Chondrocyte (in vitro differentiated cells): Measurements from ENCODE around the gene INPP5F. TPM values are rescaled to one million over a fixed set of nuclear protein-coding genes. Genes with fewer than 3 reads are reported as not detected.

Source experiments
- DNase-seq: peaks from one replicate; pipeline ENCODE4 v3.0.0; 2021; ENCODE audit warnings: mixed read lengths, low spot score
- H3K27ac Mint-ChIP-seq: one replicate; pipeline ENCODE4 v1.8.0; 2021; ENCODE audit warnings: mild to moderate bottlenecking, moderate library complexity, mixed read lengths; ENCODE audit not compliant: unreplicated experiment
- H3K27me3 Mint-ChIP-seq: 2 replicates; pipeline ENCODE4 v1.8.0; 2021; ENCODE audit warnings: low read depth, mixed read lengths
- H3K36me3 Mint-ChIP-seq: 2 replicates; pipeline ENCODE4 v1.8.0; 2021; ENCODE audit warnings: low read depth, mixed read lengths
- H3K4me1 Mint-ChIP-seq: 2 replicates; pipeline ENCODE4 v1.8.0; 2021; ENCODE audit warnings: low read depth, mild to moderate bottlenecking, mixed read lengths
- H3K4me3 Mint-ChIP-seq: one replicate; pipeline ENCODE4 v1.8.0; 2021; ENCODE audit warnings: mild to moderate bottlenecking, moderate library complexity, mixed read lengths; ENCODE audit not compliant: unreplicated experiment
- H3K9me3 Mint-ChIP-seq: 2 replicates; pipeline ENCODE4 v1.8.0; 2021; ENCODE audit warnings: low read depth, mixed read lengths
- total RNA-seq: library from RNA; stranded (reverse); gene quantifications from 3 replicates; pipeline ENCODE4 v1.2.1, GENCODE V29; 2021
- TF ChIP-seq, protein P1 (sequence below): fragments of 200-600 bp; sonication (generic); IDR thresholded peaks from 2 replicates; pipeline ENCODE4 v1.5.0; 2021; ENCODE audit warnings: antibody characterized with exemption, mild to moderate bottlenecking, moderate library complexity

Gene INPP5F
- total RNA-seq, 1 donor from 2014 or later: 56.4 TPM

DNA sequence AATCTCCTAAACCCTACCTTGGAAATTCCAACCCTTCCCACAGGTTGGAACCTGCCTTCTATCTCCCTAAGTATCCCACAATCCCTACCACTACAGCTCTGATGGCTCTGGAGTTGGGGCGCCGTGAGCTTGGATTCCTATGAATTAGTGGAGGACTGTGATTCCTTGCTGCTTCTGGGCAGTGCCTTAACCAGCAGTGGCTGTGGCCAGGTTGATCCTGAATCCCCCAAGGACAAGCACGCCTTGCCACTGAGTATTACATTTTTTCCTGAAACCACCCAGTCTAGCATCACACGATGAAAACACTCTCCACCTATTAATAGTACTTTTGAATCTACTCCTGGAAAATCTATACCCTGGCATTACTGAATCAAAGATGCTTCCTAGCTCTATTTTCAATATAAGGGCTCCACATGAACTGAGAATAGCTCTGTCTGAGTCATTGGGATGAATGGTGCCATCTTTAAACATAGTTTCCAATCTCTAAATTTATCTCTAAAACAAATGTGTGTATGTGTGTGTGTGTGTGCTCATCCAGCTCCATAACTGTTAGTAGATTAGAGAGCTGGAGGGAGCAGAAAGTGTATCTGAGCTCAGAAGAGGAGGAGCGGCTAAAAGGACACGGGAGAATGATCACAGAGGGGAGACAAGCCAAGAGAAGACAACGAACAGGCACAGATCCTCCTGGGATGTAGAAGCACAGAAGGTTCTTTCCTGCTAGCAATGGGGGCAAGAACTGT lies 11.9 kb upstream of the INPP5F start:
- peaks cover 4% of the 10 kb centered on the region for H3K9me3 Mint-ChIP-seq
- H3K27ac Mint-ChIP-seq: peak overlapping the region; percentile 23
- peaks cover 14% of the 10 kb centered on the region for H3K4me1 Mint-ChIP-seq
- no peaks in the 10 kb centered on the region for H3K27me3 Mint-ChIP-seq
- TF ChIP-seq, protein P1, sequence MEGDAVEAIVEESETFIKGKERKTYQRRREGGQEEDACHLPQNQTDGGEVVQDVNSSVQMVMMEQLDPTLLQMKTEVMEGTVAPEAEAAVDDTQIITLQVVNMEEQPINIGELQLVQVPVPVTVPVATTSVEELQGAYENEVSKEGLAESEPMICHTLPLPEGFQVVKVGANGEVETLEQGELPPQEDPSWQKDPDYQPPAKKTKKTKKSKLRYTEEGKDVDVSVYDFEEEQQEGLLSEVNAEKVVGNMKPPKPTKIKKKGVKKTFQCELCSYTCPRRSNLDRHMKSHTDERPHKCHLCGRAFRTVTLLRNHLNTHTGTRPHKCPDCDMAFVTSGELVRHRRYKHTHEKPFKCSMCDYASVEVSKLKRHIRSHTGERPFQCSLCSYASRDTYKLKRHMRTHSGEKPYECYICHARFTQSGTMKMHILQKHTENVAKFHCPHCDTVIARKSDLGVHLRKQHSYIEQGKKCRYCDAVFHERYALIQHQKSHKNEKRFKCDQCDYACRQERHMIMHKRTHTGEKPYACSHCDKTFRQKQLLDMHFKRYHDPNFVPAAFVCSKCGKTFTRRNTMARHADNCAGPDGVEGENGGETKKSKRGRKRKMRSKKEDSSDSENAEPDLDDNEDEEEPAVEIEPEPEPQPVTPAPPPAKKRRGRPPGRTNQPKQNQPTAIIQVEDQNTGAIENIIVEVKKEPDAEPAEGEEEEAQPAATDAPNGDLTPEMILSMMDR: no peak
- H3K36me3 Mint-ChIP-seq: no peaks in the 10 kb centered on the region
- DNase-seq: no peak
- no peak overlapping the region for H3K4me3 Mint-ChIP-seq

DNA sequence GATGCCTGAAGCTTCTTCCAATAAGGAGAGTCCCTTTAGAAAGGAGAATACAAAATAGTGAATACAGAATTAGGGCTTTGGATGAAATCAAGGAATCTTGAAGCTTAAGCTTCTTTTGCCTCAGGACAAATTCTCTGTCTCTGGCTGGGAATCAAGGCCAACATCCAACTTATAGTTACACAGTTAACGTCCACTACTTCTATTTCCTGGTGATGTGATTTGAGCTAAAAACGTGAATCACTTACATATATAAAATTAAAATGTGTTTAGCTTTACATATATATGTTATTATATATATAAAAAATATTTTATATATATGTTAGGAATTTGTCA lies 11.4 kb upstream of the INPP5F start:
- Mint-ChIP-seq H3K4me1 (peaks cover 12% of the 10 kb centered on the region), H3K36me3 (no peaks in the 10 kb centered on the region), H3K27me3 (no peaks in the 10 kb centered on the region), H3K9me3 (peaks cover 4% of the 10 kb centered on the region), H3K4me3 (no peak overlapping the region), H3K27ac (no peak overlapping the region)
- TF ChIP-seq, protein P1: no peak
- DNase-seq: no peak

DNA sequence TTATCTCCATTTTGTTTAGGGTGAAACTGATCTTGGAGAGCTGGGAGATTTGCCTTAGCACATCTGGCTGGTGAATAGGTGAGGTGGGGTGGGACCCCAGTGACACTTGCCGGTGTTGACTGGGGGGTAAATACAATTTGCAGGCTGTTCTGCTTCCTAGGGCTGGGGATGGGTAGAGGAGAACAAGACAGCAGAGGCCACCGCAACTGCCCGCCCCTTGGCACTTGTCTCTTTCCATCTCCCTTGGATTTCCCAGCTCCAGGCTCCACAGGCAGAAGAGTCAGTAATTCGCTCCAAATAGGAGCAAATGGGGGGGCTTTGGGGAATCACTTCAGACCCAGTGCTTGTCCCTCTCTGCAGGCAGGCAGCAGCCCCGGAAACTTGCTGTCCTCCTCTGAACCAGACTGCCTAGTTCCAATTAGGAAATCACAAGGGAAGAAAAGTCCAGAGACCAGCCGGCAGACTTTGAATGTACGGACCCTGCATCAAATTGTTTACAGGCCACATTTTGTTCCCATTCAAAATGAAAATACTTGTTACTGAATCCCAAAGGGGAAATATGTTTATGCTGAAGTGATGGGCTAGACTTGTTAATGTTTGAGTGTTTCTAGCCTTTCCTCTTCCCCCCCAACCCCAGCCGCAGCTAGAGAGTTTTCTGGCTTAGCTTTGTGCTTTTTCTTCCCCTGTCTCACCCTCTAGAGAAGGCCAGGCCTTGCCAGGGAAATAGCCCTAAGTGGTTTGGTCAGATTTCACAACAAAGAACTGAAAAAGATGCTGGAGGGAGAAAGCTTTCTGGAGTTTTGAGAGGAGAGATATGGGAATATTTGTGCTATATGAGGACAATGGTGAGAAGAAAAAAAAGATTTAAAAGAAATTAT lies 10.0 kb upstream of the INPP5F start:
- H3K9me3 Mint-ChIP-seq: peaks cover 3% of the 10 kb centered on the region
- peak overlapping the region; percentile 30 for H3K27ac Mint-ChIP-seq
- TF ChIP-seq, protein P1: no peak
- H3K4me1 Mint-ChIP-seq: peaks cover 12% of the 10 kb centered on the region
- no peak for DNase-seq
- H3K36me3 Mint-ChIP-seq: no peaks in the 10 kb centered on the region
- H3K27me3 Mint-ChIP-seq: no peaks in the 10 kb centered on the region
- no peak overlapping the region for H3K4me3 Mint-ChIP-seq

DNA sequence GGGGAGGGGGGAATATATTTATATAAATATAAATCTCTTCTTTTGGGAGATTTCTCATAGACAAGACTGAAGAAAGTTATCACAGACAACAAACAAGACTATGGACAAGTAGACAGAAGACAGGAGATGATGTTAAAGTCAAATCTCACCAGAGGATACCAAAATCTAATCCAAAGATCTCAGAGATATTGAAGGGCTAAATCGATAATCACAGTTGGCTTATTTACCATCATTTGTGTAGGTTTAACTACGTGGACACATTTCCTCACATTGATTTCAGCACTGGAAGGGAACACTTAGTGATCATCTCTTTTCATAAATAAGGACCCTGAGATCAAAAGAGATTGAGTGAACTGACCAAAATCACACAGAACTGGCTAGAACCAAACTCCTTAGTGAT lies 2.7 kb upstream of the INPP5F start:
- TF ChIP-seq, protein P1: no peak
- H3K4me3 Mint-ChIP-seq: no peak overlapping the region
- no peaks in the 10 kb centered on the region for H3K9me3 Mint-ChIP-seq
- H3K27ac Mint-ChIP-seq: no peak overlapping the region
- no peaks in the 10 kb centered on the region for H3K36me3 Mint-ChIP-seq
- peaks cover 29% of the 10 kb centered on the region for H3K4me1 Mint-ChIP-seq
- no peak for DNase-seq
- no peaks in the 10 kb centered on the region for H3K27me3 Mint-ChIP-seq

DNA sequence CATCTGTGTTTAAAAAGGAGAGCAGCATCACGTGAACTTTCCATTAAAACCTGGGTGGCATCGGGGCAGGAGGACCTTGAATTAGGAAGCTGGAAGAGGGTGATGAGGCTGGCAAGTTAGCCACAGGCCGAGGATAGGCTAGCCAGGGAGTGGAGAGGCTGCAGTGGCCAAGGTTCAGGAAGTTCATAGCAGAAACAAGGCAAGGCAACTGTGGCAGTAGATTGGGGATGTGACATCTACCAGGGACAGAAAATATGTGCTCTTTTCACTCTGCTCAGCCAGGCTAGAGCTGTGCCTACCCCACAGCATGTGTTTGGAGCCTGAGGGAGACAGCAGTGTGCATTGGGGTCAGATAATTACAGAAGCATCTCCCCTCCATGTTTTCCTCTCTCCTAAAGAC lies 2.2 kb upstream of the INPP5F start:
- peaks cover 32% of the 10 kb centered on the region for H3K4me1 Mint-ChIP-seq
- TF ChIP-seq, protein P1: no peak
- no peaks in the 10 kb centered on the region for H3K9me3 Mint-ChIP-seq
- H3K27me3 Mint-ChIP-seq: no peaks in the 10 kb centered on the region
- H3K27ac Mint-ChIP-seq: no peak overlapping the region
- DNase-seq: no peak
- H3K4me3 Mint-ChIP-seq: no peak overlapping the region
- no peaks in the 10 kb centered on the region for H3K36me3 Mint-ChIP-seq
